K562 (cell line): ENCODE measurements around the gene GULP1.

Experiments
- TCFL5 ChIP-seq: fragments of 250-450 bp; sonication (Bioruptor Pico); conservative IDR thresholded peaks from 2 replicates; pipeline ENCODE4 v1.6.1; 2021; ENCODE audit warnings: mild to moderate bottlenecking, moderate library complexity, matching md5 sums
- ZNF316 ChIP-seq: fragments of 450-650 bp; IDR thresholded peaks from 2 replicates; pipeline ENCODE4 v1.6.1; 2016
- TF ChIP-seq, protein P1 (sequence below): sonication (generic); formaldehyde crosslinking; IDR thresholded peaks from 2 replicates; pipeline ENCODE4 v1.8.0; 2022; ENCODE audit warnings: mild to moderate bottlenecking, missing genetic modification reagents
- TF ChIP-seq, protein P2 (sequence below), 2 experiments: IDR thresholded peaks; 2 replicates each; pipeline ENCODE4 v1.6.1; 2012; ENCODE audit warnings: improper control_type of control experiment in 2 of 2, low read depth in 2 of 2, low read length in 2 of 2, borderline replicate concordance in 1 of 2
- TF ChIP-seq, protein P3 (sequence below), 3 experiments: IDR thresholded peaks in 2 of 3; conservative IDR thresholded peaks in 1 of 3; 2 replicates each; pipeline ENCODE4 v1.5.1; 2011 to 2012; ENCODE audit warnings: low read length in 3 of 3, mild to moderate bottlenecking in 3 of 3, control low read depth in 2 of 3, improper control_type of control experiment in 1 of 3, inconsistent platforms in 1 of 3, low read depth in 1 of 3, mixed read lengths in 1 of 3, moderate library complexity in 1 of 3; ENCODE audit not compliant: insufficient read depth in 2 of 3

DNA sequence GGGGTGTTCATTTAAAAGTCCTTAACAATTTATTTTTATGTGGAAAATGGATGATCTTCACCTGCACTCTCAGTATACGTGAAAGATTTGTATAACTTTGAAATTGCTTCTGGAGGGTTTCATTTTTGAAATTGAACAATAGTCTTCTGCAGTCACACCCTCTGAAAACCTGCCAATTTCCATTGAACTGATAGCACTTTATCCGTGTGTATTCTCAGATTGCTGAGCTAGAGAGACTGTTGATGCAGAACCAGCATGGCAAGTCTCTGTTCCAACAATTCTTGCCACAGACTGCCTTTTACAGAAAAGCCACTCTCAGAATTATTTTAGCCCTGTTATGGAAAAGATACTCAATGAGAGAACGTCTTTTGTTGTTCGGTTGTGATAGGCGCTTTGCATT lies 6.6 kb upstream of the GULP1 start:
- no peak for TF ChIP-seq ZNF316
- TF ChIP-seq, protein P1, sequence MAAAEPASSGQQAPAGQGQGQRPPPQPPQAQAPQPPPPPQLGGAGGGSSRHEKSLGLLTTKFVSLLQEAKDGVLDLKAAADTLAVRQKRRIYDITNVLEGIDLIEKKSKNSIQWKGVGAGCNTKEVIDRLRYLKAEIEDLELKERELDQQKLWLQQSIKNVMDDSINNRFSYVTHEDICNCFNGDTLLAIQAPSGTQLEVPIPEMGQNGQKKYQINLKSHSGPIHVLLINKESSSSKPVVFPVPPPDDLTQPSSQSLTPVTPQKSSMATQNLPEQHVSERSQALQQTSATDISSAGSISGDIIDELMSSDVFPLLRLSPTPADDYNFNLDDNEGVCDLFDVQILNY, result no peak
- TF ChIP-seq, protein P2, sequence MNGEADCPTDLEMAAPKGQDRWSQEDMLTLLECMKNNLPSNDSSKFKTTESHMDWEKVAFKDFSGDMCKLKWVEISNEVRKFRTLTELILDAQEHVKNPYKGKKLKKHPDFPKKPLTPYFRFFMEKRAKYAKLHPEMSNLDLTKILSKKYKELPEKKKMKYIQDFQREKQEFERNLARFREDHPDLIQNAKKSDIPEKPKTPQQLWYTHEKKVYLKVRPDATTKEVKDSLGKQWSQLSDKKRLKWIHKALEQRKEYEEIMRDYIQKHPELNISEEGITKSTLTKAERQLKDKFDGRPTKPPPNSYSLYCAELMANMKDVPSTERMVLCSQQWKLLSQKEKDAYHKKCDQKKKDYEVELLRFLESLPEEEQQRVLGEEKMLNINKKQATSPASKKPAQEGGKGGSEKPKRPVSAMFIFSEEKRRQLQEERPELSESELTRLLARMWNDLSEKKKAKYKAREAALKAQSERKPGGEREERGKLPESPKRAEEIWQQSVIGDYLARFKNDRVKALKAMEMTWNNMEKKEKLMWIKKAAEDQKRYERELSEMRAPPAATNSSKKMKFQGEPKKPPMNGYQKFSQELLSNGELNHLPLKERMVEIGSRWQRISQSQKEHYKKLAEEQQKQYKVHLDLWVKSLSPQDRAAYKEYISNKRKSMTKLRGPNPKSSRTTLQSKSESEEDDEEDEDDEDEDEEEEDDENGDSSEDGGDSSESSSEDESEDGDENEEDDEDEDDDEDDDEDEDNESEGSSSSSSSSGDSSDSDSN (IDR thresholded peaks at IDR 0.05; ENCODE audit: borderline replicate concordance in 1 of 2, low read depth in 2 of 2, low read length in 2 of 2), result no peak
- no peak for TF ChIP-seq TCFL5 (CRISPR knock-in tag)
- TF ChIP-seq, protein P3, sequence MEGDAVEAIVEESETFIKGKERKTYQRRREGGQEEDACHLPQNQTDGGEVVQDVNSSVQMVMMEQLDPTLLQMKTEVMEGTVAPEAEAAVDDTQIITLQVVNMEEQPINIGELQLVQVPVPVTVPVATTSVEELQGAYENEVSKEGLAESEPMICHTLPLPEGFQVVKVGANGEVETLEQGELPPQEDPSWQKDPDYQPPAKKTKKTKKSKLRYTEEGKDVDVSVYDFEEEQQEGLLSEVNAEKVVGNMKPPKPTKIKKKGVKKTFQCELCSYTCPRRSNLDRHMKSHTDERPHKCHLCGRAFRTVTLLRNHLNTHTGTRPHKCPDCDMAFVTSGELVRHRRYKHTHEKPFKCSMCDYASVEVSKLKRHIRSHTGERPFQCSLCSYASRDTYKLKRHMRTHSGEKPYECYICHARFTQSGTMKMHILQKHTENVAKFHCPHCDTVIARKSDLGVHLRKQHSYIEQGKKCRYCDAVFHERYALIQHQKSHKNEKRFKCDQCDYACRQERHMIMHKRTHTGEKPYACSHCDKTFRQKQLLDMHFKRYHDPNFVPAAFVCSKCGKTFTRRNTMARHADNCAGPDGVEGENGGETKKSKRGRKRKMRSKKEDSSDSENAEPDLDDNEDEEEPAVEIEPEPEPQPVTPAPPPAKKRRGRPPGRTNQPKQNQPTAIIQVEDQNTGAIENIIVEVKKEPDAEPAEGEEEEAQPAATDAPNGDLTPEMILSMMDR (IDR thresholded peaks at IDR 0.05 in 2 of 3, conservative IDR thresholded peaks at IDR 0.05 in 1 of 3; ENCODE audit: insufficient read depth in 2 of 3, low read depth in 1 of 3, low read length in 3 of 3), result no peak
